HCT116 (cell line): ENCODE data around the gene PCDH9. TPM values are rescaled to one million over a fixed set of nuclear protein-coding genes. Genes with fewer than 3 reads are reported as not detected.
"Not testable (repeated sequence)": the region's sequence is repeated elsewhere in the genome, so short reads cannot be mapped to it uniquely, and the experiment has no call there.

Experiments
- ATAC-seq: fragments of 200-7000 bp; cut with Tn5 transposase; 2 replicates; pipeline ENCODE4 v1.9.1; 2020; ENCODE audit warnings: mild to moderate bottlenecking, moderate library complexity
- BruUV-seq: library from RNA; stranded (reverse); fragments of 400-500 nt; replicated peaks from 2 replicates; lab custom pipeline; 2021; lab: Mats Ljungman, UMichigan
- CTCF ChIA-PET: fragments of 300-600 bp; sonication (Branson Sonifier 250); formaldehyde crosslinking; loops from one replicate; lab custom pipeline; 2021; ENCODE audit warnings: antibody characterized with exemption; lab: Charles Lee
- POLR2A ChIA-PET: fragments of 300-600, 350-600 bp; sonication (Branson Sonifier 250); formaldehyde crosslinking; loops from one replicate; lab custom pipeline; 2021; ENCODE audit warnings: antibody characterized with exemption; lab: Charles Lee
- RAD21 ChIA-PET, 2 experiments: fragments of 300-600 bp; sonication (Branson Sonifier 250); formaldehyde crosslinking; loops; one replicate each; lab custom pipeline; 2023; ENCODE audit warnings: low total read pairs in 2 of 2; ENCODE audit not compliant: uncharacterized antibody in 2 of 2, unreplicated experiment in 2 of 2, low non-redundant PET in 1 of 2; lab: Charles Lee
- DNase-seq: peaks from one replicate; pipeline ENCODE4 v3.0.0-alpha.2; 2010; ENCODE audit warnings: low read depth, low spot score
- H2AFZ ChIP-seq: fragments of 200-600 bp; shearing (Covaris generic), sonication (generic); 2 replicates; pipeline ENCODE4 v1.6.1; 2017; ENCODE audit warnings: low read depth, mixed run types, mixed read lengths, antibody characterized with exemption, low read length; ENCODE audit not compliant: poor library complexity, severe bottlenecking
- H3K27ac ChIP-seq: 2 replicates; pipeline ENCODE4 v1.5.1; 2012; ENCODE audit warnings: low read depth, low read length
- H3K27me3 ChIP-seq: fragments of 200-600 bp; sonication (generic); 2 replicates; pipeline ENCODE4 v1.6.1; 2016; ENCODE audit warnings: mixed run types, low read length, mixed read lengths; ENCODE audit not compliant: insufficient read depth
- H3K36me3 ChIP-seq, 2 experiments: fragments of 200-500 bp in 1 of 2; fragments of 200-600 bp in 1 of 2; sonication (Bioruptor generic) in 1 of 2; sonication (generic) in 1 of 2; 2 replicates each; pipeline versions ENCODE4 v1.5.1 to v1.6.1; 2014 to 2016; ENCODE audit warnings: low read length in 2 of 2, inconsistent platforms in 1 of 2, mixed read lengths in 1 of 2, mixed run types in 1 of 2; ENCODE audit not compliant: insufficient read depth in 2 of 2, control insufficient read depth in 1 of 2
- H3K4me1 ChIP-seq, 2 experiments: fragments of 200-600 bp in 1 of 2; sonication (generic) in 1 of 2; 2 replicates each; pipeline versions ENCODE4 v1.5.1 to v1.6.1; 2012 to 2017; ENCODE audit warnings: low read length in 2 of 2, inconsistent platforms in 1 of 2, mild to moderate bottlenecking in 1 of 2, mixed read lengths in 1 of 2, mixed run types in 1 of 2, moderate library complexity in 1 of 2; ENCODE audit not compliant: insufficient read depth in 2 of 2, control insufficient read depth in 1 of 2
- H3K4me2 ChIP-seq: fragments of 200-600 bp; sonication (generic); 2 replicates; pipeline ENCODE4 v1.6.1; 2017; ENCODE audit warnings: mixed run types, low read length, mixed read lengths
- H3K4me3 ChIP-seq, 2 experiments: fragments of 200-600 bp in 1 of 2; sonication (generic) in 1 of 2; replicated peaks in 1 of 2; 2 replicates each; pipeline ENCODE4 v1.5.1; 2011 to 2016; ENCODE audit warnings: low read length in 2 of 2, control low read depth in 1 of 2, low read depth in 1 of 2, mild to moderate bottlenecking in 1 of 2, mixed read lengths in 1 of 2, mixed run types in 1 of 2
- H3K79me2 ChIP-seq: fragments of 200-600 bp; sonication (generic); 2 replicates; pipeline ENCODE4 v1.6.1; 2017; ENCODE audit warnings: mild to moderate bottlenecking, mixed run types, low read length, moderate library complexity, mixed read lengths; ENCODE audit not compliant: insufficient read depth
- H3K9ac ChIP-seq: fragments of 200-600 bp; sonication (generic); 2 replicates; pipeline ENCODE4 v1.6.1; 2016; ENCODE audit warnings: low read length, mixed read lengths
- H3K9me2 ChIP-seq: fragments of 200-600 bp; sonication (generic), shearing (Covaris generic); 2 replicates; pipeline ENCODE4 v1.6.1; 2017; ENCODE audit warnings: mixed run types, mild to moderate bottlenecking, moderate library complexity; ENCODE audit not compliant: insufficient read depth
- H3K9me3 ChIP-seq, 2 experiments: fragments of 200-500 bp in 1 of 2; fragments of 200-600 bp in 1 of 2; sonication (Bioruptor generic) in 1 of 2; sonication (generic) in 1 of 2; 2 replicates each; pipeline ENCODE4 v1.6.1; 2014 to 2017; ENCODE audit warnings: low read length in 2 of 2, mixed read lengths in 2 of 2, inconsistent platforms in 1 of 2, low read depth in 1 of 2, mild to moderate bottlenecking in 1 of 2, mixed run types in 1 of 2, moderate library complexity in 1 of 2; ENCODE audit not compliant: control insufficient read depth in 1 of 2, insufficient read depth in 1 of 2
- H4K20me1 ChIP-seq: fragments of 200-600 bp; sonication (generic), shearing (Covaris generic); 2 replicates; pipeline ENCODE4 v1.6.1; 2017; ENCODE audit warnings: mixed run types, mild to moderate bottlenecking, moderate library complexity; ENCODE audit not compliant: insufficient read depth
- CBX3 ChIP-seq: IDR thresholded peaks from 2 replicates; pipeline ENCODE4 v1.6.1; 2012; ENCODE audit warnings: low read depth
- CEBPB ChIP-seq: IDR thresholded peaks from 2 replicates; pipeline ENCODE4 v1.6.1; 2012; ENCODE audit warnings: low read depth
- POLR2A ChIP-seq: IDR thresholded peaks from 2 replicates; pipeline ENCODE4 v1.7.0; 2011; ENCODE audit warnings: borderline replicate concordance; ENCODE audit not compliant: insufficient read depth, insufficient read length; ENCODE audit errors: extremely low read depth
- POLR2AphosphoS5 ChIP-seq: IDR thresholded peaks from 2 replicates; pipeline ENCODE4 v1.6.1; 2011; ENCODE audit warnings: mild to moderate bottlenecking, low read depth, low read length, moderate library complexity
- RAD21 ChIP-seq: IDR thresholded peaks from 2 replicates; pipeline ENCODE4 v1.6.1; 2012; ENCODE audit warnings: low read depth, mild to moderate bottlenecking
- SIN3A ChIP-seq: IDR thresholded peaks from 2 replicates; pipeline ENCODE4 v1.6.1; 2012; ENCODE audit warnings: low read depth
- SP1 ChIP-seq: IDR thresholded peaks from 2 replicates; pipeline ENCODE4 v1.6.1; 2012; ENCODE audit warnings: low read depth
- TCF7L2 ChIP-seq: IDR thresholded peaks from 2 replicates; pipeline ENCODE4 v1.7.0; 2011; ENCODE audit warnings: borderline replicate concordance, inconsistent platforms; ENCODE audit not compliant: insufficient read depth, insufficient read length; ENCODE audit errors: extremely low read depth
- intact Hi-C: fragments of 100-400 bp; cut with micrococcal nuclease; formaldehyde crosslinking; loops from 2 replicates; pipeline ENCODE4 v1.10.0; 2022
- total RNA-seq: library from RNA; stranded (reverse); gene quantifications from one replicate; pipeline ENCODE4 v1.2.1, GENCODE V29; 2021; ENCODE audit not compliant: unreplicated experiment

The PCDH9 gene
- total RNA-seq, 1 experiment from 2014 or later, result 0.02 TPM

DNA sequence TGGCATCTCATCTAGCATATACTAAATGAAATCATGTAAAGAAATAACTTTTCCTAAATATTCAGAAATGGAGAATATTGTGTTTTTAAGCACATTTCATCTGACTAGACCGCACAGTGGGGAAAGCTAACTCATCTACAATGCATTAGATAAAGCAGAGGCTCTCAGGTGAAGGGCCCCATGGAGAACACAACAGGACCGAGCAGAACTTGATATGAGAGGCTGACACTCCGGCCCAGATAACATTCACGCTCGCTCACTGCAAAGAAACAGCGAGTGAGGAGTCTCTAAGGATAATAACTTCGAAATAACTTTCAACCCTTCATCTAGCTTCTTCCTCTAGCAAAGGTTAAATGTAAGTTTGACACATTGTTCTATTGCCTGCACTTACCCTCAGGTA lies 130.6 kb downstream of the PCDH9 start:
- POLR2A ChIA-PET, result no interaction called here
- DNase-seq, result no peak
- BruUV-seq, result no TSS peak
- Histone ChIP-seq H3K36me3 (no peaks in the 10 kb centered on the region), H2AFZ (no peak overlapping the region), H3K27me3 (no peaks in the 10 kb centered on the region), H4K20me1 (no peaks in the 10 kb centered on the region), H3K79me2 (no peaks in the 10 kb centered on the region), H3K4me2 (no peak overlapping the region), H3K9me3 (no peaks in the 10 kb centered on the region), H3K9me2 (no peaks in the 10 kb centered on the region), H3K4me1 (no peaks in the 10 kb centered on the region), H3K4me3 (no peak overlapping the region), H3K27ac (no peak overlapping the region), H3K9ac (no peak overlapping the region)
- RAD21 ChIA-PET, result no interaction called here
- intact Hi-C loops, result no loop called here
- CTCF ChIA-PET, result no interaction called here
- no peak for TF ChIP-seq CEBPB
- TF ChIP-seq SP1, result no peak
- no peak for TF ChIP-seq TCF7L2
- TF ChIP-seq SIN3A, result no peak
- TF ChIP-seq RAD21, result no peak
- no peak for TF ChIP-seq POLR2A
- no peak for ATAC-seq

DNA sequence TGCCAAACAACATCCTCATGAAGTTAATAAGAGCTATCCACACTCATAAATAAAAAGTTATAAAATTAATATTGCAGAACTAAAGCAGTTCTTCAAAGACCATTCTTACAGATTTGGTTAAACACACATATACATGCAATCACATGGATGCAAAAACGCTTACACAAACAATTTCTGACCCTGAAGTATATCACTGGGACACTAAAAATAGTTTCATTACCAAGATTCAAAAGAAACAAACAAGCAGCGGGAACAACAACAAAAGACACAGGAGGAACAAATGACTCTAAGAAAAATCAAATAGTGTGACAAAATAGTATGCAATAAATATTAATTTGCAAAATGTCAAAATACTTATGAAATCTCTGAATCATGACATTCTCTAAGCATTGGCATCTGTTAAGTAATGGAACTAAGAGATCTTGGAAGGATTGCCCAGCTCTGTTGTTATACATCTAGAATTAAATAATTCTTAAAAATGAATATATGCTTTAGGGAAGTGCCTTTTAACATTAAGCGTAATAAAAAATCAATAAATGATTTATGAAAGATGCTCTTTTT lies 132.2 kb downstream of the PCDH9 start:
- no peak overlapping the region for H3K4me3 ChIP-seq
- intact Hi-C loops, result no loop called here
- RAD21 ChIA-PET, result no interaction called here
- no peak overlapping the region for H3K27ac ChIP-seq
- no peak for DNase-seq
- H3K9me2 ChIP-seq, result no peaks in the 10 kb centered on the region
- TF ChIP-seq POLR2AphosphoS5 (no peak), SP1 (no peak), CBX3 (no peak)
- TF ChIP-seq, all 23 proteins: peak for 0
- no peaks in the 10 kb centered on the region for H4K20me1 ChIP-seq
- H3K4me2 ChIP-seq, result no peak overlapping the region
- BruUV-seq, result no TSS peak
- H3K9ac ChIP-seq, result no peak overlapping the region
- no peaks in the 10 kb centered on the region for H3K27me3 ChIP-seq
- H3K9me3 ChIP-seq, result no peaks in the 10 kb centered on the region
- CTCF ChIA-PET, result no interaction called here
- no peak overlapping the region for H2AFZ ChIP-seq
- H3K36me3 ChIP-seq, result no peaks in the 10 kb centered on the region
- no peak for ATAC-seq
- POLR2A ChIA-PET, result no interaction called here
- H3K79me2 ChIP-seq, result no peaks in the 10 kb centered on the region
- H3K4me1 ChIP-seq, result no peaks in the 10 kb centered on the region

DNA sequence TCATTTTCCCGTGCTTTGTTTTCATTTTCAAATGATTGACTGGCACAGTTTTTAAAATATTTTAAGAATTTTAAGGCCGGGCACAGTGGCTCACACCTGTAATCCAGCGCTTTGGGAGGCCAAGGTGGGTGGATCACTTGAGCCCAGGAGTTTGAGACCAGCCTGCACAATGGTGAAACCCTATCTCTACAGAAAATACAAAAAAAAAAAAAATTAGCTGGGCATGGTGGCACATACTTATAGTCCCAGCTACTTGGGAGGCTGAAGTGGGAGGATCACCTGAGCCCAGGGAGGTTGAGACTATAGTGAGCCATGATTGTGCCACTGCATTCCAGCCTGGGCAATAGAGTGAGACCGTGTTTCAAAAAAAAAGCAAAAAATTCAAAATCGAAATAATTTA lies 133.2 kb downstream of the PCDH9 start:
- H3K27ac ChIP-seq, DNase-seq, BruUV-seq, H3K4me3 ChIP-seq, POLR2A ChIA-PET, H3K9ac ChIP-seq, CTCF ChIA-PET, H4K20me1 ChIP-seq, H3K9me3 ChIP-seq, intact Hi-C loops, ATAC-seq, H3K4me2 ChIP-seq, RAD21 ChIA-PET, H3K9me2 ChIP-seq, H3K36me3 ChIP-seq, H3K79me2 ChIP-seq, H3K27me3 ChIP-seq, H3K4me1 ChIP-seq, H2AFZ ChIP-seq: not testable (repeated sequence)
